Esophagus muscularis mucosa (tissue), 4 donors: ENCODE measurements around the gene DXO. TPM values are rescaled to one million over a fixed set of nuclear protein-coding genes. Genes with fewer than 3 reads are reported as not detected.

ENCODE experiments used
- DNase-seq: peaks from one replicate; pipeline ENCODE4 v3.0.0-alpha.2; 2017; ENCODE audit errors: extremely low spot score
- H3K27ac ChIP-seq, 4 donors: fragments of 200-600 bp; sonication (generic); replicated peaks in 1 of 4; 1 replicate in 3 of 4; 2 replicates in 1 of 4; pipeline ENCODE4 v1.5.1; 2016 to 2019; ENCODE audit warnings: mild to moderate bottlenecking in 1 of 4
- H3K27me3 ChIP-seq, 4 donors: fragments of 200-600 bp; sonication (generic); one replicate each; pipeline versions ENCODE4 v1.5.1 to v1.6.0; 2016 to 2019
- H3K36me3 ChIP-seq, 4 donors: fragments of 200-600 bp; sonication (generic); one replicate each; pipeline ENCODE4 v1.5.1; 2016 to 2019
- H3K4me1 ChIP-seq, 4 donors: fragments of 200-600 bp; sonication (generic); one replicate each; pipeline ENCODE4 v1.5.1; 2016 to 2019
- H3K4me3 ChIP-seq, 4 donors: fragments of 200-600 bp; sonication (generic); 1 replicate in 2 of 4; 2 replicates in 2 of 4; pipeline ENCODE4 v1.5.1; 2016 to 2019; ENCODE audit warnings: mild to moderate bottlenecking in 4 of 4, moderate library complexity in 1 of 4
- H3K9me3 ChIP-seq, 4 donors: fragments of 200-600 bp; sonication (generic); 1 replicate in 3 of 4; 2 replicates in 1 of 4; pipeline ENCODE4 v1.5.1; 2016 to 2019
- EP300 ChIP-seq: sonication (generic); formaldehyde crosslinking; IDR thresholded peaks from one replicate; pipeline ENCODE4 v1.6.1; 2017; ENCODE audit warnings: antibody characterized with exemption
- POLR2A ChIP-seq: fragments of 450-650 bp; IDR thresholded peaks from one replicate; pipeline ENCODE4 v1.6.1; 2017; ENCODE audit warnings: antibody characterized with exemption, moderate library complexity, mild to moderate bottlenecking, low read depth
- POLR2AphosphoS5 ChIP-seq, 2 donors: sonication (generic); formaldehyde crosslinking; IDR thresholded peaks; one replicate each; pipeline ENCODE4 v1.6.1; 2017; ENCODE audit warnings: antibody characterized with exemption in 2 of 2
- WGBS: methylation state at CpG from one replicate; pipeline ENCODE4 v1.1.5; 2018; 5-methylcytosine and 5-hydroxymethylcytosine counted together
- intact Hi-C: fragments of 100-400 bp; cut with DNase I; formaldehyde crosslinking; loops from one replicate; pipeline ENCODE4 v1.15.1; 2023
- total RNA-seq, 4 donors: library from RNA; depleted of rRNA; stranded (reverse); fragments of >200 nt; gene quantifications; one replicate each; pipeline versions ENCODE4 v1.1.0 to v1.2.1, GENCODE V29; 2016
- TF ChIP-seq, protein P1 (sequence below), 3 experiments: fragments of 200-600 bp in 2 of 3; fragments of 450-650 bp in 1 of 3; sonication (generic) in 2 of 3; IDR thresholded peaks; one replicate each; pipeline ENCODE4 v1.5.1; 2017 to 2019; ENCODE audit warnings: antibody characterized with exemption in 3 of 3, mild to moderate bottlenecking in 2 of 3, moderate library complexity in 1 of 3

DXO gene
- total RNA-seq, 4 donors from 2014 or later = 12.9 to 18.4 (median 15.9) TPM

DNA sequence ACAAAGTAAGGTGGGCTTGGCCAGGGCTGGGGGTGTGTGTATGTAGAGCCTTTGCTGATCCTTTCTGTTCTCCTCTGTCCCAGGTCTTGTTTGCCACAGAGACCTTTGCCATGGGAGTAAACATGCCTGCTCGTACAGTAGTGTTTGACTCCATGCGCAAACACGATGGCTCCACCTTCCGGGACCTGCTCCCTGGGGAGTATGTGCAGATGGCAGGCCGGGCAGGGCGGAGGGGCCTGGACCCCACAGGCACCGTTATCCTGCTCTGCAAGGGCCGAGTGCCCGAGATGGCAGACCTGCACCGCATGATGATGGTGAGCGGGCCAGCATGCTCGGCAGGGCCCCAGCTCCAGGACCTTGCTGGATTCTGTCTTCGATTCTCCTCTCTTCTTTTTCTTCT is 6.2 kb downstream of the DXO start:
- WGBS = 89% methylated on average over 13 of the region's 13 CpGs

DNA sequence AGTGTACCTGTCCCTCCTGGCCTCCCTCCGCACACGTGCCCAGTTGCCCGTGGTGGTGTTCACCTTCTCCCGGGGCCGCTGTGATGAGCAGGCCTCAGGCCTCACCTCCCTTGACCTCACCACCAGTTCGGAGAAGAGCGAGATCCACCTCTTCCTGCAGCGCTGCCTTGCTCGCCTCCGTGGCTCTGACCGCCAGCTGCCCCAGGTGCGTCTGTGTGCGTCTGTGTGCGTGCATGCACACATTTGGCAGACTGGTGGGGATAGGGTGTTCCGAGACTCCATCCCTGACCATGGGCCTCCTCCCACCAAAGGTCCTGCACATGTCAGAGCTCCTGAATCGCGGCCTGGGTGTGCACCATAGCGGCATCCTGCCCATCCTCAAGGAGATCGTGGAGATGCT is 8.0 kb downstream of the DXO start:
- TF ChIP-seq, protein P1, sequence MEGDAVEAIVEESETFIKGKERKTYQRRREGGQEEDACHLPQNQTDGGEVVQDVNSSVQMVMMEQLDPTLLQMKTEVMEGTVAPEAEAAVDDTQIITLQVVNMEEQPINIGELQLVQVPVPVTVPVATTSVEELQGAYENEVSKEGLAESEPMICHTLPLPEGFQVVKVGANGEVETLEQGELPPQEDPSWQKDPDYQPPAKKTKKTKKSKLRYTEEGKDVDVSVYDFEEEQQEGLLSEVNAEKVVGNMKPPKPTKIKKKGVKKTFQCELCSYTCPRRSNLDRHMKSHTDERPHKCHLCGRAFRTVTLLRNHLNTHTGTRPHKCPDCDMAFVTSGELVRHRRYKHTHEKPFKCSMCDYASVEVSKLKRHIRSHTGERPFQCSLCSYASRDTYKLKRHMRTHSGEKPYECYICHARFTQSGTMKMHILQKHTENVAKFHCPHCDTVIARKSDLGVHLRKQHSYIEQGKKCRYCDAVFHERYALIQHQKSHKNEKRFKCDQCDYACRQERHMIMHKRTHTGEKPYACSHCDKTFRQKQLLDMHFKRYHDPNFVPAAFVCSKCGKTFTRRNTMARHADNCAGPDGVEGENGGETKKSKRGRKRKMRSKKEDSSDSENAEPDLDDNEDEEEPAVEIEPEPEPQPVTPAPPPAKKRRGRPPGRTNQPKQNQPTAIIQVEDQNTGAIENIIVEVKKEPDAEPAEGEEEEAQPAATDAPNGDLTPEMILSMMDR (IDR thresholded peaks at IDR 0.05) = no peak
- TF ChIP-seq EP300 (no peak), POLR2A (no peak)
- WGBS = 95% methylated on average over 14 of the region's 19 CpGs

More for the DNA sequence above, 6.2 kb downstream of the DXO start:
- Histone ChIP-seq H3K4me3 (no peak overlapping the region), H3K9me3 (no peaks in the 10 kb centered on the region), H3K36me3 (peaks cover 43 to 100% (median 98%) of the 10 kb centered on the region in 4 donors), H3K4me1 (peaks cover 4 to 18% (median 11%) of the 10 kb centered on the region in 4 donors), H3K27ac (no peak overlapping the region), H3K27me3 (no peaks in the 10 kb centered on the region)
- no peak for DNase-seq
- TF ChIP-seq POLR2A (no peak), POLR2AphosphoS5 (IDR thresholded peaks at IDR 0.05) (no peak), EP300 (no peak)
- TF ChIP-seq, protein P1 (IDR thresholded peaks at IDR 0.05) = no peak
- intact Hi-C loops = no loop called here

DNA sequence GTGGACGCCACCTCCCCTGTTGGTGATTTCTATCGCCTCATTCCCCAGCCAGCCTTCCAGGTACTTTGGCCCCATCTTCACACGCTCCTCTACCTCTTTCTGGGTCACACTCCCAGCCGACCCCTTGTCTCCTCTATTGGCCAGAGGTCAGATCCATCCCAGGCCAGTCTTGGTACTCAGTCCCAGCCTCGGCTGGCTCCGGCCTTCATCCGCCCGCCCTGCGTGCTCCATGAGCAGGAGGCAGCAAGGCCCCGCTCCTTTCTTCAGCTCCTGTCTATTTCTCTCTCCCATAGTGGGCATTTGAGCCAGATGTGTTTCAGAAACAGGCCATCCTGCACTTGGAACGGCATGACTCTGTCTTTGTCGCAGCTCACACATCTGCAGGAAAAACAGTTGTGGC is 10.3 kb downstream of the DXO start:
- 92% methylated on average over 12 of the region's 12 CpGs for WGBS
- peaks cover 42 to 76% (median 70%) of the 10 kb centered on the region in 4 donors for H3K36me3 ChIP-seq

More for the DNA sequence above, 8.0 kb downstream of the DXO start:
- peaks cover 43 to 93% (median 88%) of the 10 kb centered on the region in 4 donors for H3K36me3 ChIP-seq
- H3K4me1 ChIP-seq = peaks cover 10 to 19% (median 12%) of the 10 kb centered on the region in 4 donors
- no peaks in the 10 kb centered on the region for H3K27me3 ChIP-seq
- no peak overlapping the region for H3K27ac ChIP-seq
- intact Hi-C loops = no loop called here
- no peaks in the 10 kb centered on the region for H3K9me3 ChIP-seq
- DNase-seq = no peak
- no peak overlapping the region for H3K4me3 ChIP-seq

GRCh38 chr6:31958741-31959739 is 12.9 kb downstream of the DXO start, which contains the start of the genes NELFE and SKIC2:
NELFE (minus strand) TSS chr6:31958971; CDS start chr6:31958446, 525 bp downstream.
SKIC2 (plus strand) TSS chr6:31959175; CDS start chr6:31959193, 18 bp downstream.
- peak; percentile 99 for DNase-seq
- TF ChIP-seq EP300 = no peak
- TF ChIP-seq, protein P1 (IDR thresholded peaks at IDR 0.05) = peak in 1 of 3 experiments; percentile 31
- TF ChIP-seq POLR2AphosphoS5 (IDR thresholded peaks at IDR 0.05) = peak; percentile 91 to 97
- peak; percentile 31 for TF ChIP-seq POLR2A
- Histone ChIP-seq H3K9me3 (no peaks in the 10 kb centered on the region), H3K27me3 (no peaks in the 10 kb centered on the region), H3K4me1 (peaks cover 20 to 40% (median 28%) of the 10 kb centered on the region in 4 donors), H3K27ac (peak within 1 kb of the TSS; percentile 83 to 89 (median 86)), H3K36me3 (peaks cover 53 to 76% (median 69%) of the 10 kb centered on the region in 4 donors), H3K4me3 (peak within 1 kb of the TSS; percentile 70 to 96 (median 84))
- intact Hi-C loops = no loop called here
- WGBS = 1% methylated on average over 34 of the region's 59 CpGs

More for the DNA sequence above, 10.3 kb downstream of the DXO start:
- TF ChIP-seq POLR2AphosphoS5 (IDR thresholded peaks at IDR 0.05) (no peak), POLR2A (no peak), EP300 (no peak)
- TF ChIP-seq, protein P1 (IDR thresholded peaks at IDR 0.05) = no peak
- no peak for DNase-seq
- Histone ChIP-seq H3K4me1 (peaks cover 20 to 38% (median 28%) of the 10 kb centered on the region in 4 donors), H3K27me3 (no peaks in the 10 kb centered on the region), H3K4me3 (no peak overlapping the region), H3K9me3 (no peaks in the 10 kb centered on the region), H3K27ac (no peak overlapping the region)
- intact Hi-C loops = no loop called here
